GM13977 (cell line): Measurements from ENCODE around the gene GSTM3.
"Not testable (repeated sequence)": the region's sequence is repeated elsewhere in the genome, so short reads cannot be mapped to it uniquely, and the experiment has no call there.

Experiments
- DNase-seq: peaks from one replicate; pipeline ENCODE4 v3.0.0; 2012; ENCODE audit warnings: low spot score
- CTCF ChIP-seq: IDR thresholded peaks from 2 replicates; pipeline ENCODE4 v1.5.1; 2012; ENCODE audit warnings: mild to moderate bottlenecking, control low read depth; ENCODE audit not compliant: insufficient read depth; ENCODE audit errors: extremely low read depth, missing control alignments
- in situ Hi-C: fragments of 300-500 bp; cut with MboI; formaldehyde crosslinking; loops from one replicate; pipeline ENCODE4 v1.12.0; 2022; ENCODE audit warnings: low sequenced_read_pairs, low pct_unique_long_range_greater_than_20kb, mixed read lengths, inconsistent platforms; ENCODE audit not compliant: unreplicated experiment

GSTM3 gene

GRCh38 chr1:109757936-109758786 lies 17.3 kb upstream of the GSTM3 start:
- no peak for TF ChIP-seq CTCF
- in situ Hi-C loops, result no loop called here
- DNase-seq, result no peak

- DNase-seq, result no peak
- no peak for TF ChIP-seq CTCF
- in situ Hi-C loops, result no loop called here
Measured at GRCh38 chr1:109756848-109757521, 16.1 kb upstream of the GSTM3 start.

- DNase-seq, in situ Hi-C loops: not testable (repeated sequence)
Measured at GRCh38 chr1:109756325-109756724, 15.5 kb upstream of the GSTM3 start.

GRCh38 chr1:109754738-109755137 lies 13.9 kb upstream of the GSTM3 start:
- in situ Hi-C loops, result no loop called here

GRCh38 chr1:109751531-109752260 lies 10.9 kb upstream of the GSTM3 start:
- DNase-seq, result no peak
- TF ChIP-seq CTCF, result no peak
- in situ Hi-C loops, result no loop called here

More at GRCh38 chr1:109754738-109755137, 13.9 kb upstream of the GSTM3 start:
- no peak for TF ChIP-seq CTCF
- DNase-seq, result no peak

GRCh38 chr1:109750920-109751319 lies 10.1 kb upstream of the GSTM3 start:
- no peak for DNase-seq
- no peak for TF ChIP-seq CTCF
- in situ Hi-C loops, result no loop called here
